ENCODE measurements around the gene STRBP.
A peak's percentile ranks its signal among the peaks of the same experiment; 100 is the strongest.

- TF ChIP-seq, protein P1, sequence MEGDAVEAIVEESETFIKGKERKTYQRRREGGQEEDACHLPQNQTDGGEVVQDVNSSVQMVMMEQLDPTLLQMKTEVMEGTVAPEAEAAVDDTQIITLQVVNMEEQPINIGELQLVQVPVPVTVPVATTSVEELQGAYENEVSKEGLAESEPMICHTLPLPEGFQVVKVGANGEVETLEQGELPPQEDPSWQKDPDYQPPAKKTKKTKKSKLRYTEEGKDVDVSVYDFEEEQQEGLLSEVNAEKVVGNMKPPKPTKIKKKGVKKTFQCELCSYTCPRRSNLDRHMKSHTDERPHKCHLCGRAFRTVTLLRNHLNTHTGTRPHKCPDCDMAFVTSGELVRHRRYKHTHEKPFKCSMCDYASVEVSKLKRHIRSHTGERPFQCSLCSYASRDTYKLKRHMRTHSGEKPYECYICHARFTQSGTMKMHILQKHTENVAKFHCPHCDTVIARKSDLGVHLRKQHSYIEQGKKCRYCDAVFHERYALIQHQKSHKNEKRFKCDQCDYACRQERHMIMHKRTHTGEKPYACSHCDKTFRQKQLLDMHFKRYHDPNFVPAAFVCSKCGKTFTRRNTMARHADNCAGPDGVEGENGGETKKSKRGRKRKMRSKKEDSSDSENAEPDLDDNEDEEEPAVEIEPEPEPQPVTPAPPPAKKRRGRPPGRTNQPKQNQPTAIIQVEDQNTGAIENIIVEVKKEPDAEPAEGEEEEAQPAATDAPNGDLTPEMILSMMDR (IDR thresholded peaks at IDR 0.05; ENCODE audit: low read depth, low read length, poor library complexity, severe bottlenecking) = peak; percentile 74
- TF ChIP-seq EZH2phosphoT487 (IDR thresholded peaks at IDR 0.05; ENCODE audit: borderline replicate concordance, low read length) = no peak
These were observed 186.6 kb downstream of the STRBP start for GRCh38 chr9:123081824-123082223.

Measured in DOHH2 (cell line).